ENCODE data around the gene ALPL. TPM values are rescaled to one million over a fixed set of nuclear protein-coding genes. Genes with fewer than 3 reads are reported as not detected.

Gene ALPL
- total and polyA plus RNA-seq, 2 of the 4 experiments (the other 2 are of a cell fraction), result 0.54 to 2.2 TPM

GRCh38 chr1:21576031-21576797 is 67.0 kb downstream of the ALPL start:
- no peak overlapping the region for H4K5ac ChIP-seq (ENCODE audit: low read depth, low read length)
- no peak overlapping the region for H2AK5ac ChIP-seq (ENCODE audit: low read depth, low read length)
- H3K14ac ChIP-seq (replicated peaks; ENCODE audit: low read depth, low read length), result no peak overlapping the region
- H3K4me1 ChIP-seq (ENCODE audit: control insufficient read depth, insufficient read depth, low read length), result no peaks in the 10 kb centered on the region
- no peak overlapping the region for H2BK120ac ChIP-seq (ENCODE audit: low read depth, low read length)
- H3K27me3 ChIP-seq (ENCODE audit: control insufficient read depth, insufficient read depth, low read length), result no peaks in the 10 kb centered on the region; the same call in 1 of the 2 replicates
- no peaks in the 10 kb centered on the region for H3K36me3 ChIP-seq (ENCODE audit: control insufficient read depth, insufficient read depth, low read length)
- no peaks in the 10 kb centered on the region for H3K9me1 ChIP-seq (ENCODE audit: insufficient read depth, low read length)
- H2BK20ac ChIP-seq (ENCODE audit: low read depth, low read length), result no peak overlapping the region
- H2BK15ac ChIP-seq (ENCODE audit: low read depth, low read length), result no peak overlapping the region
- no peak overlapping the region for H2AFZ ChIP-seq (replicated peaks; ENCODE audit: low read length, poor library complexity)
- CTCF ChIA-PET, result interaction anchor here (0.9 kb wide), 1 partner anchor 207 kb away, joined by 3 read pairs; no protein-coding TSS in a partner anchor
- dilution Hi-C loops (cut with HindIII; ENCODE audit: low sequenced_read_pairs, unreplicated experiment) (no loop called here), intact Hi-C loops (cut with micrococcal nuclease) (loop anchor here (10.0 kb wide), 1 partner anchor 311 kb away; no protein-coding TSS in a partner anchor), in situ Hi-C loops (cut with MboI; ENCODE audit: low sequenced_read_pairs) (no loop called here)
- H2AK9ac ChIP-seq (replicated peaks; ENCODE audit: low read depth, low read length, poor library complexity), result no peak overlapping the region
- WGBS, 2 experiments (ENCODE audit: extremely low coverage in 2 of 2, insufficient read length in 1 of 2), result 83% methylated on average over 4 of the region's 7 CpGs; no CpG with 5 or more reads in 1 of the 2 experiments
- peaks cover 4% of the 10 kb centered on the region for H3K9me3 ChIP-seq (ENCODE audit: control insufficient read depth, insufficient read depth, low read length)
- no peak overlapping the region for H3K18ac ChIP-seq (ENCODE audit: low read depth, low read length)
- DNase-seq, result no peak
- no peaks in the 10 kb centered on the region for H3K79me1 ChIP-seq (ENCODE audit: low read depth in 1 of 2, low read length in 2 of 2)
- no peak overlapping the region for H3K23ac ChIP-seq (ENCODE audit: low read depth, low read length)
- ATAC-seq (ENCODE audit: low read depth), result no peak
- H4K91ac ChIP-seq (ENCODE audit: insufficient read depth, low read depth, low read length), result no peak overlapping the region
- no TSS peak for BruUV-seq (replicated peaks)
- no peak overlapping the region for H3K56ac ChIP-seq (ENCODE audit: extremely low read depth, insufficient read depth, low read length)
- 0 out of 2 replicates have a peak, but pooled peaks cover 3% of the 10 kb centered on the region for H4K20me1 ChIP-seq (ENCODE audit: insufficient read depth, low read length)
- H3K4me2 ChIP-seq (ENCODE audit: low read depth, low read length), result no peak overlapping the region
- no peak for TF ChIP-seq SMC3 (IDR thresholded peaks at IDR 0.05; ENCODE audit: low read depth, low read length)
- TF ChIP-seq NFE2L2 (IDR thresholded peaks at IDR 0.05; ENCODE audit: low read depth, low read length), result no peak
- no peak for TF ChIP-seq RCOR1 (IDR thresholded peaks at IDR 0.05; ENCODE audit: insufficient replicate concordance, low read length)
- TF ChIP-seq RAD21 (IDR thresholded peaks at IDR 0.05; ENCODE audit: low read length), result no peak
- no peak for TF ChIP-seq USF2 (IDR thresholded peaks at IDR 0.05; ENCODE audit: low read depth, low read length)
- no peak for TF ChIP-seq CHD1 (IDR thresholded peaks at IDR 0.05; ENCODE audit: low read depth, low read length)
- TF ChIP-seq MAFK (IDR thresholded peaks at IDR 0.05; ENCODE audit: low read depth, low read length), result no peak
- TF ChIP-seq FOS (IDR thresholded peaks at IDR 0.05; ENCODE audit: low read depth, low read length), result no peak
- TF ChIP-seq, protein P1, sequence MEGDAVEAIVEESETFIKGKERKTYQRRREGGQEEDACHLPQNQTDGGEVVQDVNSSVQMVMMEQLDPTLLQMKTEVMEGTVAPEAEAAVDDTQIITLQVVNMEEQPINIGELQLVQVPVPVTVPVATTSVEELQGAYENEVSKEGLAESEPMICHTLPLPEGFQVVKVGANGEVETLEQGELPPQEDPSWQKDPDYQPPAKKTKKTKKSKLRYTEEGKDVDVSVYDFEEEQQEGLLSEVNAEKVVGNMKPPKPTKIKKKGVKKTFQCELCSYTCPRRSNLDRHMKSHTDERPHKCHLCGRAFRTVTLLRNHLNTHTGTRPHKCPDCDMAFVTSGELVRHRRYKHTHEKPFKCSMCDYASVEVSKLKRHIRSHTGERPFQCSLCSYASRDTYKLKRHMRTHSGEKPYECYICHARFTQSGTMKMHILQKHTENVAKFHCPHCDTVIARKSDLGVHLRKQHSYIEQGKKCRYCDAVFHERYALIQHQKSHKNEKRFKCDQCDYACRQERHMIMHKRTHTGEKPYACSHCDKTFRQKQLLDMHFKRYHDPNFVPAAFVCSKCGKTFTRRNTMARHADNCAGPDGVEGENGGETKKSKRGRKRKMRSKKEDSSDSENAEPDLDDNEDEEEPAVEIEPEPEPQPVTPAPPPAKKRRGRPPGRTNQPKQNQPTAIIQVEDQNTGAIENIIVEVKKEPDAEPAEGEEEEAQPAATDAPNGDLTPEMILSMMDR (conservative IDR thresholded peaks at IDR 0.05; ENCODE audit: low read depth, low read length), result no peak
- TF ChIP-seq RFX5 (IDR thresholded peaks at IDR 0.05; ENCODE audit: low read depth, low read length), result no peak
- no peak for TF ChIP-seq BHLHE40 (IDR thresholded peaks at IDR 0.05; ENCODE audit: low read depth, low read length)
- no peak for TF ChIP-seq MXI1 (IDR thresholded peaks at IDR 0.05; ENCODE audit: borderline replicate concordance, low read depth, low read length)
- TF ChIP-seq ELK1 (IDR thresholded peaks at IDR 0.05; ENCODE audit: borderline replicate concordance, low read depth, low read length), result no peak
- no peak overlapping the region for H3K4me3 ChIP-seq (ENCODE audit: insufficient read depth, low read depth, low read length)
- no peak overlapping the region for H3K27ac ChIP-seq (ENCODE audit: insufficient read depth, low read length)
- H3K4ac ChIP-seq (ENCODE audit: low read depth, low read length), result no peak overlapping the region
- H2BK5ac ChIP-seq (ENCODE audit: low read depth, low read length, poor library complexity, severe bottlenecking), result no peak overlapping the region
- no peak overlapping the region for H4K8ac ChIP-seq (ENCODE audit: low read depth in 2 of 2, low read length in 2 of 2)
- POLR2A ChIA-PET (ENCODE audit: unreplicated experiment), result no interaction called here
- no peak overlapping the region for H3K9ac ChIP-seq (ENCODE audit: low read depth, low read length)

All from IMR-90 (cell line).